Measurements from ENCODE around the gene SIPA1L3. TPM values are rescaled to one million over a fixed set of nuclear protein-coding genes. Genes with fewer than 3 reads are reported as not detected.

Gene SIPA1L3
- total and polyA plus RNA-seq, 9 of the 15 experiments (the other 6 are each of a cell fraction or from before 2014, with no cell fraction given): 0.01 to 6.1 (median 2.5) TPM

- no peak for TF ChIP-seq ZBTB2 (IDR thresholded peaks at IDR 0.05)
These were observed 26.3 kb downstream of the SIPA1L3 start (continued) for GRCh38 chr19:37932985-37933936.

- Histone ChIP-seq H3K9ac (ENCODE audit: insufficient read depth in 1 of 2, low read depth in 2 of 2, low read length in 2 of 2) (no peak overlapping the region), H3K4me2 (ENCODE audit: insufficient read depth, low read length) (no peak overlapping the region), H3K79me2 (ENCODE audit: control insufficient read depth, insufficient read depth, low read length) (no peaks in the 10 kb centered on the region), H3K36me3 (ENCODE audit: control insufficient read depth, insufficient read depth, low read length) (no peaks in the 10 kb centered on the region), H3K4me1 (replicated peaks in 1 of 2; ENCODE audit: control insufficient read depth in 2 of 2, insufficient read depth in 2 of 2, low read length in 2 of 2) (peaks cover 0 to 6% of the 10 kb centered on the region in 2 experiments; a peak in 2 of 5 replicates), H4K20me1 (replicated peaks; ENCODE audit: control insufficient read depth, insufficient read depth, low read length) (no peaks in the 10 kb centered on the region), H3K4me3 (no peak overlapping the region), H2AFZ (ENCODE audit: low read depth, low read length) (no peak overlapping the region), H3K27ac (ENCODE audit: extremely low read depth, low read depth, low read length) (no peak overlapping the region), H3K9me3 (replicated peaks; ENCODE audit: control insufficient read depth, insufficient read depth, low read depth, low read length) (no peaks in the 10 kb centered on the region), H3K27me3 (ENCODE audit: control insufficient read depth in 2 of 2, insufficient read depth in 2 of 2, low read length in 2 of 2) (peaks cover 0 to 7% of the 10 kb centered on the region in 2 experiments; a peak in 1 of 5 replicates), H3K9me1 (ENCODE audit: control insufficient read depth, insufficient read depth, low read length) (no peaks in the 10 kb centered on the region)
- no peak for ATAC-seq
- in situ Hi-C loops (cut with MboI) (no loop called here), intact Hi-C loops (cut with micrococcal nuclease) (no loop called here)
- CTCF ChIA-PET (ENCODE audit: low intra/inter-chr PET ratio): no interaction called here
- no peak for DNase-seq (ENCODE audit: extremely low read depth in 1 of 4, low spot score in 3 of 4)
- BruUV-seq (replicated peaks): no TSS peak
- WGBS (ENCODE audit: insufficient coverage, low coverage, missing lambda C conversion rate): 33% methylated on average over 9 of the region's 9 CpGs
- POLR2A ChIA-PET: no interaction called here
- no peak for FAIRE-seq
- TF ChIP-seq IRF2 (CRISPR knock-in tag; IDR thresholded peaks at IDR 0.05) (no peak), BRF1 (IDR thresholded peaks at IDR 0.05; ENCODE audit: borderline replicate concordance, extremely low read depth, insufficient read length) (no peak), UBTF (IDR thresholded peaks at IDR 0.05; ENCODE audit: borderline replicate concordance in 1 of 2, low read depth in 2 of 2, low read length in 2 of 2) (no peak), HDAC6 (IDR thresholded peaks at IDR 0.05; ENCODE audit: low read depth, low read length) (no peak), LCOR (CRISPR knock-in tag; IDR thresholded peaks at IDR 0.05) (no peak), ZNF785 (CRISPR knock-in tag; IDR thresholded peaks at IDR 0.05) (no peak), TBL1XR1 (IDR thresholded peaks at IDR 0.05; ENCODE audit: low read length in 2 of 2) (no peak)
These were observed 26.9 kb downstream of the SIPA1L3 start for GRCh38 chr19:37933937-37934358.

Measured in K562 (cell line).